ENCODE measurements around the gene ADRB1. TPM values are rescaled to one million over a fixed set of nuclear protein-coding genes. Genes with fewer than 3 reads are reported as not detected.
A peak's percentile ranks its signal among the peaks of the same experiment; 100 is the strongest.

ADRB1 gene
- total RNA-seq, 1 experiment from 2014 or later, result 85.2 TPM

DNA sequence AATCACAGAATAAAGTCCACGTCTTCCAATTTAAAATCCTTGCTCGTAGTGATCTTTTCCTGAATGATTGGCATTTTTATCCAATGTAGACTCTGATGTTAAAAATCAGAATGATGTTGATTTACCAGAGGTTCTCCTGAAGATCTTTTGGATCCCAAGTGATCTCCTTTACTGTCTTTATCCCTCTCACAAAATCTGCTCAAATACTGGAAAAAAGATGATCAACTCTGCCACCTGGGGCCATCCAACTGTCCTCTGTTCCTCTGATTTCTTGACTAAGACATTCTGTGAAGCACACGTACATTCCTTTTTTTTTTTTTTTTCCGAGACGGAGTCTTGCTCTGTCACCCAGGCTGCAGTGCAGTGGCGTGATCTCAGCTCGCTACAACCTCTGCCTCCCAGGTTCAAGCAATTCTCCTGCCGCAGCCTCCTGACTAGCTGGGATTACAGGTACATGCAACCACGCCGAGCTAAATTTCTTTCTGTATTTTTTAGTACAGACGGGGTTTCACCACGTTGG, 18.0 kb upstream of the ADRB1 start:
- Histone ChIP-seq H3K36me3 (ENCODE audit: insufficient read depth, low read length, poor library complexity, severe bottlenecking) (no peaks in the 10 kb centered on the region), H3K9me3 (ENCODE audit: low read depth, low read length, poor library complexity, severe bottlenecking) (no peaks in the 10 kb centered on the region), H3K27ac (ENCODE audit: low read depth, low read length, poor library complexity, severe bottlenecking) (peak overlapping the region; percentile 83), H3K4me1 (ENCODE audit: insufficient read depth, low read length, poor library complexity, severe bottlenecking) (peaks cover 46% of the 10 kb centered on the region), H3K27me3 (replicated peaks; ENCODE audit: insufficient read depth, low read depth, low read length, poor library complexity) (no peaks in the 10 kb centered on the region), H3K4me3 (ENCODE audit: low read depth, low read length, poor library complexity, severe bottlenecking) (no peak overlapping the region)
- no TSS peak for BruUV-seq (replicated peaks)
- intact Hi-C loops (cut with micrococcal nuclease; ENCODE audit: unreplicated experiment), result no loop called here
- no peak for DNase-seq (ENCODE audit: low spot score)
- TF ChIP-seq, protein P1, sequence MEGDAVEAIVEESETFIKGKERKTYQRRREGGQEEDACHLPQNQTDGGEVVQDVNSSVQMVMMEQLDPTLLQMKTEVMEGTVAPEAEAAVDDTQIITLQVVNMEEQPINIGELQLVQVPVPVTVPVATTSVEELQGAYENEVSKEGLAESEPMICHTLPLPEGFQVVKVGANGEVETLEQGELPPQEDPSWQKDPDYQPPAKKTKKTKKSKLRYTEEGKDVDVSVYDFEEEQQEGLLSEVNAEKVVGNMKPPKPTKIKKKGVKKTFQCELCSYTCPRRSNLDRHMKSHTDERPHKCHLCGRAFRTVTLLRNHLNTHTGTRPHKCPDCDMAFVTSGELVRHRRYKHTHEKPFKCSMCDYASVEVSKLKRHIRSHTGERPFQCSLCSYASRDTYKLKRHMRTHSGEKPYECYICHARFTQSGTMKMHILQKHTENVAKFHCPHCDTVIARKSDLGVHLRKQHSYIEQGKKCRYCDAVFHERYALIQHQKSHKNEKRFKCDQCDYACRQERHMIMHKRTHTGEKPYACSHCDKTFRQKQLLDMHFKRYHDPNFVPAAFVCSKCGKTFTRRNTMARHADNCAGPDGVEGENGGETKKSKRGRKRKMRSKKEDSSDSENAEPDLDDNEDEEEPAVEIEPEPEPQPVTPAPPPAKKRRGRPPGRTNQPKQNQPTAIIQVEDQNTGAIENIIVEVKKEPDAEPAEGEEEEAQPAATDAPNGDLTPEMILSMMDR (conservative IDR thresholded peaks at IDR 0.05; ENCODE audit: low read depth, low read length), result no peak
- no peak for TF ChIP-seq EZH2 (IDR thresholded peaks at IDR 0.05; ENCODE audit: borderline replicate concordance, low read depth, low read length, poor library complexity, severe bottlenecking)
- ChIA-PET CTCF (no interaction called here), POLR2A (ENCODE audit: low non-redundant PET) (no interaction called here)

DNA sequence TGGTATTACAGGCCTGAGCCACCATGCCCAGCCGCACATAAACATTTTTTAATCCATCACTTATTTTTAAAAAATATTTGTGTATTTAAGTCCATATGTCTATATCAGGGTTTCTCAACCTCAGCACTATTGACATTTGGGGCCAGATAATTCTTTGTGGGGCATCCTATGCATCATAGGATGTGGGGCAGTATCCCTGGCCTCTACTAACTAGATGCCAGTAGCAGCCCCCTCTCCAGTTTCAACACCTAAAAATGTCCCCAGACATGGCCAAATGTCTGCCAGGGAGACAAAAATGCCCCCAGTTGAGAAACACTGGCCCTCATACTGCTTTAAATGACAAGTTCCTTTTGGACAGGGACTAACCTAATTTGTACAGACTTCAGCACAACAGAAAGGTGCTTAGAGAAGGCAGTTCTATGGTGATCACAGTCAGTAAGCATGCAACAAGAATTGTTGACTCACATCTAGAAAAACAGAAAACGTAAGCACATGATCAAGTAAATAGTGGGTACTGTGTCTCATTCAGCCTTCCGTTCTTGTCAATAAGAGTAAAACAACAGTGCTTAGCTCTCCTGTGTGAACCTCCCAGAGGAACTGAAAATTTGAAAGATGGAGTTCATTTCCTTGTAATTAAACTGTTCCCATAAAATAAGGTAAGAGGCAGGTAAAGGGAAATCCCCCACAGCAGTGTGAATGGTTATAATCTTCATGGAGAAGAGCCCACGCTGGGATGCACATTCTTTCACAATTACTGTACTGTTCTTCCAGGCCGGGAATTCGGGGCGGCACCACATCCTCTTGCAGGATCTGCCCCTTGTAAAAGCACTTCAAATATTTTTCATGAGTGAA, 17.3 kb upstream of the ADRB1 start:
- no peak for TF ChIP-seq EZH2 (IDR thresholded peaks at IDR 0.05; ENCODE audit: borderline replicate concordance, low read depth, low read length, poor library complexity, severe bottlenecking)
- TF ChIP-seq, protein P1 (conservative IDR thresholded peaks at IDR 0.05; ENCODE audit: low read depth, low read length), result no peak
- H3K9me3 ChIP-seq (ENCODE audit: low read depth, low read length, poor library complexity, severe bottlenecking), result no peaks in the 10 kb centered on the region
- ChIA-PET CTCF (no interaction called here), POLR2A (ENCODE audit: low non-redundant PET) (no interaction called here)
- H3K4me1 ChIP-seq (ENCODE audit: insufficient read depth, low read length, poor library complexity, severe bottlenecking), result peaks cover 53% of the 10 kb centered on the region
- no TSS peak for BruUV-seq (replicated peaks)
- H3K36me3 ChIP-seq (ENCODE audit: insufficient read depth, low read length, poor library complexity, severe bottlenecking), result no peaks in the 10 kb centered on the region
- peak overlapping the region; percentile 83 for H3K27ac ChIP-seq (ENCODE audit: low read depth, low read length, poor library complexity, severe bottlenecking)
- intact Hi-C loops (cut with micrococcal nuclease; ENCODE audit: unreplicated experiment), result no loop called here
- H3K4me3 ChIP-seq (ENCODE audit: low read depth, low read length, poor library complexity, severe bottlenecking), result no peak overlapping the region
- H3K27me3 ChIP-seq (replicated peaks; ENCODE audit: insufficient read depth, low read depth, low read length, poor library complexity), result no peaks in the 10 kb centered on the region
- peak; percentile 60 for DNase-seq (ENCODE audit: low spot score)

- no peaks in the 10 kb centered on the region for H3K27me3 ChIP-seq (replicated peaks; ENCODE audit: insufficient read depth, low read depth, low read length, poor library complexity)
- ChIA-PET CTCF (no interaction called here), POLR2A (ENCODE audit: low non-redundant PET) (no interaction called here)
- H3K4me3 ChIP-seq (ENCODE audit: low read depth, low read length, poor library complexity, severe bottlenecking), result no peak overlapping the region
- H3K4me1 ChIP-seq (ENCODE audit: insufficient read depth, low read length, poor library complexity, severe bottlenecking), result peaks cover 53% of the 10 kb centered on the region
- H3K27ac ChIP-seq (ENCODE audit: low read depth, low read length, poor library complexity, severe bottlenecking), result peak overlapping the region; percentile 83
- TF ChIP-seq, protein P1 (conservative IDR thresholded peaks at IDR 0.05; ENCODE audit: low read depth, low read length), result no peak
- no peak for TF ChIP-seq EZH2 (IDR thresholded peaks at IDR 0.05; ENCODE audit: borderline replicate concordance, low read depth, low read length, poor library complexity, severe bottlenecking)
- no peaks in the 10 kb centered on the region for H3K36me3 ChIP-seq (ENCODE audit: insufficient read depth, low read length, poor library complexity, severe bottlenecking)
- DNase-seq (ENCODE audit: low spot score), result no peak
- H3K9me3 ChIP-seq (ENCODE audit: low read depth, low read length, poor library complexity, severe bottlenecking), result no peaks in the 10 kb centered on the region
- intact Hi-C loops (cut with micrococcal nuclease; ENCODE audit: unreplicated experiment), result no loop called here
- no TSS peak for BruUV-seq (replicated peaks)
These were observed 16.6 kb upstream of the ADRB1 start for GRCh38 chr10:114027041-114027394.

Measured in A673 (cell line).